HG03460 (cell line): ENCODE measurements around the gene HOXC13.

ENCODE experiments used
- ATAC-seq: cut with Tn5 transposase; IDR thresholded peaks from one replicate; pipeline ENCODE4 v1.9.1; 2021; ENCODE audit not compliant: unreplicated experiment

Gene HOXC13

DNA sequence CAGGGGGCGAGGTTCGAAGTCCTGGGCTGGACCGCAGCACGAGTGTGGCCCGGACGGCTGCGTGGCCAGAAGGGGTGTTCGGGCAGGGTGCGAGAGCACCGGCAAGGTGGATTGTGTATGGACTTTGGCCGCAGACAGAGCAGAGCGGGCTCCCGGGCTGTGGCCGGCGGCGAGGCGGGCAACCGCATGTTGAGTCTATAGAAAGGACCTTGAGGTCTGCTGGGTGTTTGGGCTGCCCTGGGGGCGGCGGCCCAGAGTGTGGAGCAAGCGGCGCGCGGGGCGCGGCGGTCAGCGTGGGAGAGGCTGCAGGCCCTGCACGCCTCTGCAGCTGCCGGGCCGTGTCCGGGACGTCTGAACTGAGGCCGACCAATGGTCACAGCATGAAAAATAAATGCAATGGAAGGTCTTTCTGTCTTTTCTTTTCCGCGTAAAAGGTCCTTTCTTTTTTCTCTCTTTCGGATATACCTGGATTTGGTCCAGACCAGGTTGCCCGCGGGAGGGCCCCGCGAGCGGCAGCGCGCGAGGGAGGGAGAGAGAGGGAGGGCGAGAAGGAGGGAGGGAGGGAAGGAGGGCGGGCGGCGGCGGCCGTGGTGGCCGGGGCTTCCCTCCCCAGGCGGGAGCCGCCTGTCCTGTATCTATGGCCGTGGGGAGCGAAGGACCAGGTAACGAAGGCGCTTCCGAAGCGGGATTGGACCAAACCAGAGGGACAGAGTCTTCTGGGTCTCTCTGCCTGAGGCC is 55.8 kb downstream of the HOXC13 start:
- ATAC-seq: no peak

DNA sequence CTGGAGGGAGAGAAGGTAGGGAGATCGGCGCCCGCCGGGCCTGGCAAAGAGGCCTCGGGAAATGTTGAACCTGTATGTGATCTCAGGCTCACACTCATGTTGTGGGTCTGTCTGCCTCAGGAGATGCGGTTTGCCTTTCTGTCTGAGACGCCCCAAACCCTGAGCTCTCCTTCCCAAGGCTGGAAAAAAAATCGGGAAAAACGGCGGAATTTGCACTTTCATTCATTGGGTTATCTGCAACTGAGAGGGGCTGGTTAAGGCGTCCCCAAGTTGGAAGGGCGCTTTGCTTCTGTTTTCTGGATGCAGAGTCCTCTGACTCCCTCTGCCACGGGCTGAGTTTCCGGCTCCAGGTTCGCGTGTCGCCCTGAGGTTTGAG is 56.4 kb downstream of the HOXC13 start:
- no peak for ATAC-seq

DNA sequence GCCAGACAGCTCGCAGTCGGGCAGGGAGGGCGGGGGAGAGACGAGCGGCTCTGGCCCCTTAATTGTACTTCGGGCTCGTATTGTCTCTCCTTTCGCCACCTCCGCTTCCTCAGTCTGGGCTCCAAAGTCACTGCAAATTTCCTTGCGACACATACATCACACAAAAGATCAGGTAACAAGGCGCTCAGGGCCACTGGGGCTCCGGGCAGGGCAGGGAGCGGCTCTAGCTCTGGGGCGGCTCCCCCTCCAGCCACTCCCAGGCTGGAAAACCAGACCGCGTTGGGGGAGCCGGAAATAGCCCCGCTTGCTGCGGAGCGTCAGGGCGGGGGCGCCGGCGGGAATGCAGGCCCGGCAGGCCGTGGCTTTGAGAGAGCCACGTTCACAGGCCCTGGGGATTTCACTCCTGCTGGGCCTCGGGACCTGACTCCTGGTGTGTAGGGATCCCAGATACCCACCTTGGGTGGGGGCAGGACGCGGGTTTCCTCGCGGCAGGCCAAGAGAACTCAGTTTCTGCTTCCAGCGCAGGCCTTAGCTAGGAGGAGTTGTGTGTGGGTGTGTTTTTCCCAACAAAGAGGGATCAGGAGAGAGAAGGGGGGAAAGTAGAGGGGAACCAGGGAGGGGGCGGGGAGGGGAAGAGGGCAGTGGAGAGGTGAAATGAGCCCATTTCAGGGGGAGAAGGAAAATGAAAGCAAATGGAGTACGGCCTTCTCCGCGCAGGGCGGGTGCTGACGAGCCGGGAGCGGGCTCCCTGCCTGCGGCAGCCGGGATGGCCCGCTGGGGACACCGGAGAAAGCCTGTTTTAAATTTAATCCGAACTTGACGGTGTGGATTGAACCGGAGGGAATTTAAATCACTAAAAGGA is 57.0 kb downstream of the HOXC13 start:
- ATAC-seq: no peak
